Activated CD4-positive, CD25-positive, alpha-beta regulatory T cell treated with anti-CD3 and anti-CD28 coated beads, Interleukin-2, amount 50 U/mL, for 72 hours (primary cell): ENCODE measurements around the gene TARP.

Source experiments
- DNase-seq: peaks from one replicate; pipeline ENCODE4 v3.0.0; 2021

TARP gene

DNA sequence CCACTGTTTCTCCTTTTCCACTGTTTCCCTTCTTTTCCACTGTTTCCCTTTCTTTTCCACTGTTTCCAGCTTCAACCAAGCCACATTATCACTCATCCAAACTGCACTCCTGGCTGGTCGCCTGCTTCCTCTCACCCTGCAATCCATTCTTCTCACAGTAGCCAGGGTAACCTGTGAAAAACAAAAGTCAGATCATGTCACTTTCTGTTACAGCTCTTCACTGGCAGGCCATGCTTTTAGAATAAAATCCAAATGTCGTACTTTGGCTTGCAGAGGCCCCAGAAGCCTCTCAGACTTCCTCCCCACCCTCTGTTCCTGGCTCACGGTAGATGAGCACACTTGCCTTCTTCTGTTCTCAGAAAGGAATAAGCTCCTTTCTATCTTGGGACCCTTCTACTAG lies 61.5 kb downstream of the TARP start:
- no peak for DNase-seq

DNA sequence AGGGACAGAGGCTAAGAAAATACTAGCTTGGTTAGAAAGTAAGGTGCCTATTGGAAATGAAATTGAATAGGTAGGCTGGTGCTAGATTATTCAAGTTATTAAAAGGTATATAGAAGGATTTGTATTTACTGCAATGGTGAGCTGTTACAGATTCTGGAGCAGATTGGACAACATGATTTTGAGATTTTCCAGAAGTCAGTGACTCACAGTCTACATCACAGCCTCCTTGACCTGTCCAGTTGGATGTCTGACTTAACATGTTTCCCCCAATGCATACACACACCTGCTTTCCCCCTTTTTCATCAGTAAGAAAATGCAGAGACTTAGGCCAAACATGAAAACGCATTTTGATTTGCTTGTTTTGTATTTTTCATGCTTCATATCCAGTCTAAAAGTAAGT lies 62.0 kb downstream of the TARP start:
- DNase-seq, result no peak
